Endodermal cell (in vitro differentiated cells): ENCODE results near the gene DIO1. TPM values are rescaled to one million over a fixed set of nuclear protein-coding genes. Genes with fewer than 3 reads are reported as not detected.

Experiments
- DNase-seq: peaks from one replicate; pipeline ENCODE4 v3.0.0-alpha.2; 2017
- H3K27ac ChIP-seq: 2 replicates; pipeline ENCODE4 v1.5.1; 2013; ENCODE audit warnings: mild to moderate bottlenecking, low read depth, low read length, moderate library complexity
- H3K27me3 ChIP-seq: 2 replicates; pipeline ENCODE4 v1.6.1; 2013; ENCODE audit warnings: mild to moderate bottlenecking, low read length, moderate library complexity; ENCODE audit not compliant: insufficient read depth, control insufficient read depth, poor library complexity, severe bottlenecking
- H3K36me3 ChIP-seq: 2 replicates; pipeline ENCODE4 v1.7.0; 2013; ENCODE audit warnings: mild to moderate bottlenecking, low read length, moderate library complexity; ENCODE audit not compliant: control insufficient read depth, insufficient read depth
- H3K4me1 ChIP-seq: one replicate; pipeline ENCODE4 v1.7.0; 2013; ENCODE audit warnings: low read length; ENCODE audit not compliant: control insufficient read depth, insufficient read depth
- H3K4me3 ChIP-seq: 2 replicates; pipeline ENCODE4 v1.5.1; 2013; ENCODE audit warnings: mild to moderate bottlenecking, low read length, moderate library complexity
- H3K9ac ChIP-seq: 2 replicates; pipeline ENCODE4 v1.6.1; 2013; ENCODE audit warnings: mild to moderate bottlenecking, low read length, moderate library complexity; ENCODE audit not compliant: poor library complexity, severe bottlenecking; ENCODE audit errors: extremely low read depth
- H3K9me3 ChIP-seq: 2 replicates; pipeline ENCODE4 v1.6.1; 2013; ENCODE audit warnings: mild to moderate bottlenecking, low read length, moderate library complexity; ENCODE audit not compliant: control insufficient read depth
- H3K27ac Mint-ChIP-seq: 2 replicates; pipeline ENCODE4 v1.8.0; 2020; ENCODE audit warnings: mixed read lengths
- H3K27me3 Mint-ChIP-seq: 2 replicates; pipeline ENCODE4 v1.8.0; 2021; ENCODE audit warnings: mild to moderate bottlenecking, mixed read lengths; ENCODE audit not compliant: insufficient read depth
- H3K36me3 Mint-ChIP-seq: 2 replicates; pipeline ENCODE4 v1.8.0; 2020; ENCODE audit warnings: low read depth, mixed read lengths
- H3K4me1 Mint-ChIP-seq: 2 replicates; pipeline ENCODE4 v1.8.0; 2020; ENCODE audit warnings: mixed read lengths
- H3K4me3 Mint-ChIP-seq: 2 replicates; pipeline ENCODE4 v1.8.0; 2020; ENCODE audit warnings: mild to moderate bottlenecking, moderate library complexity, mixed read lengths
- H3K9me3 Mint-ChIP-seq: 2 replicates; pipeline ENCODE4 v1.8.0; 2020; ENCODE audit warnings: mild to moderate bottlenecking, mixed read lengths
- WGBS, 2 experiments: methylation state at CpG; one replicate each; pipeline versions ENCODE4 v1.1.5 to v1.1.7; 2013; ENCODE audit warnings: missing lambda C conversion rate in 2 of 2, mixed read lengths in 1 of 2; ENCODE audit not compliant: insufficient coverage in 1 of 2, insufficient read length in 1 of 2; 5-methylcytosine and 5-hydroxymethylcytosine counted together
- total RNA-seq, 2 donors: library from RNA; stranded (reverse); fragmentation: NEBNext Ultra II Directional in 1 of 2; extraction: Animal tissue kit (Norgen Biotek cat#: 25700) in 1 of 2; gene quantifications; 2 replicates in 1 of 2; 3 replicates in 1 of 2; pipeline ENCODE4 v1.2.1, GENCODE V29; 2021
- TF ChIP-seq, protein P1 (sequence below): fragments of 200-600 bp; sonication (generic); conservative IDR thresholded peaks from 2 replicates; pipeline ENCODE4 v1.5.0; 2021; ENCODE audit warnings: antibody characterized with exemption, mild to moderate bottlenecking

DIO1 gene
- total RNA-seq, 2 donors from 2014 or later = not detected

DNA sequence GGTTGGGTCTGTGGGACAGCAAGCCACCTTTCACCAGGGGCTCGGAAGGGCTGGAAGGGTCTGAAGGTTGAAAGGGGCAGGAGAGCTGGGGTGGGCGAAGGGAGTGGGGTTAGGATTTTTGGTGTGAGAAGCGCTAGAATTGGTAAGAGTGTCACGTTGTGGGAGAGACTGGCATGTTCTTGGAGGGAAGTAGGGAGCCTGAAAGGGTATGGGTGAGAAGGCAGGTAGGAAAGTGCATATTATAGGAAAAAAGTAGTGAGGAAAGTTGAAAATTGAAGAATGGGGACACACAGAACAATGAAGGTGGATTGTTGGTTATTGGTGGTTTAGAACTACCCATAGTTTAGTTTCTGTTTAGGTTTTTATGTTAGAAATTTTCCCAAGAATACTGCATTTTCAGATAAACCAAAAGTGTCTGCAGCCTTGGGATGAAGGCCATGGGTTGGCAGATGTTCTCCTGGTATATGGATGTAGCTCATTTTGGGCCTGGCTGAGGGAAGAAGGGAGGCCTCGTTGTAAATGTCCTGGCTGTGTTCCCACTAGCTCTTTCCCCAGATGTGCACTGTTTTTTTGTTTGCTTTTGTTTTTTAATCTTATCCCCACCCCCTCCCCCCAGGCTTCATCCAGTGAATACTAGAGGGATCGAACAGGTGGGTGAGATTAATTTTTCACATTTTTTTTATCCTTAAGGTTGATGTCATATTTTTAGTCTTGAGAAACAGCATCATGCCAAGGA, 53.4 kb downstream of the DIO1 start:
- H3K27me3 Mint-ChIP-seq = no peaks in the 10 kb centered on the region
- H3K36me3 Mint-ChIP-seq = peaks cover 10% of the 10 kb centered on the region
- no peaks in the 10 kb centered on the region for H3K9me3 Mint-ChIP-seq
- DNase-seq = no peak
- Histone ChIP-seq H3K9ac (peak overlapping the region; percentile 45), H3K27me3 (no peaks in the 10 kb centered on the region), H3K4me3 (peak overlapping the region; percentile 91), H3K36me3 (peaks cover 42% of the 10 kb centered on the region), H3K4me1 (peaks cover 9% of the 10 kb centered on the region), H3K9me3 (no peaks in the 10 kb centered on the region), H3K27ac (no peak overlapping the region)
- H3K27ac Mint-ChIP-seq = no peak overlapping the region
- H3K4me3 Mint-ChIP-seq = peak overlapping the region; percentile 93
- H3K4me1 Mint-ChIP-seq = peaks cover 40% of the 10 kb centered on the region
- TF ChIP-seq, protein P1, sequence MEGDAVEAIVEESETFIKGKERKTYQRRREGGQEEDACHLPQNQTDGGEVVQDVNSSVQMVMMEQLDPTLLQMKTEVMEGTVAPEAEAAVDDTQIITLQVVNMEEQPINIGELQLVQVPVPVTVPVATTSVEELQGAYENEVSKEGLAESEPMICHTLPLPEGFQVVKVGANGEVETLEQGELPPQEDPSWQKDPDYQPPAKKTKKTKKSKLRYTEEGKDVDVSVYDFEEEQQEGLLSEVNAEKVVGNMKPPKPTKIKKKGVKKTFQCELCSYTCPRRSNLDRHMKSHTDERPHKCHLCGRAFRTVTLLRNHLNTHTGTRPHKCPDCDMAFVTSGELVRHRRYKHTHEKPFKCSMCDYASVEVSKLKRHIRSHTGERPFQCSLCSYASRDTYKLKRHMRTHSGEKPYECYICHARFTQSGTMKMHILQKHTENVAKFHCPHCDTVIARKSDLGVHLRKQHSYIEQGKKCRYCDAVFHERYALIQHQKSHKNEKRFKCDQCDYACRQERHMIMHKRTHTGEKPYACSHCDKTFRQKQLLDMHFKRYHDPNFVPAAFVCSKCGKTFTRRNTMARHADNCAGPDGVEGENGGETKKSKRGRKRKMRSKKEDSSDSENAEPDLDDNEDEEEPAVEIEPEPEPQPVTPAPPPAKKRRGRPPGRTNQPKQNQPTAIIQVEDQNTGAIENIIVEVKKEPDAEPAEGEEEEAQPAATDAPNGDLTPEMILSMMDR = no peak
- 44 to 53% methylated on average over 4 to 5 of the region's 6 CpGs for WGBS, 2 experiments

DNA sequence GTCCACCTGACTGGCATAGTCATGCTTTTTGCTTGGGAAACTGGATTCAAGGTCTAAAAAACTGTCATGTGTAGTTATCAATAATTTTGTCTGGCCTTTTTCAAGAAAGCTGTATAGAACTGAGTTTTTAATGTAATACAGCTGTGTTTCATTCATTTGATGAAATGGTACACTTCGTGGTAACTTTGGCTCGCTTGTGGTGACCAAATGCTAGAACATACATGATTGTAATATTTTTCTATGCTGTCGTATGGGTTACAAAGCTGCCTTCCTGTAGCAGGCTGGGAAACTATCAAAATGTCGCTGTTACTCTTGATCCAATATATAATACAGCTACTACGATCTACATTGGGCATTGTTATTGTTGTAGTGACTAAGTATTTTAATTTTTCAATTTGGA, 54.3 kb downstream of the DIO1 start:
- Mint-ChIP-seq H3K4me1 (peaks cover 36% of the 10 kb centered on the region), H3K27me3 (no peaks in the 10 kb centered on the region), H3K9me3 (no peaks in the 10 kb centered on the region), H3K4me3 (peak overlapping the region; percentile 93), H3K27ac (no peak overlapping the region), H3K36me3 (peaks cover 19% of the 10 kb centered on the region)
- peak overlapping the region; percentile 91 for H3K4me3 ChIP-seq
- DNase-seq = no peak
- peaks cover 5% of the 10 kb centered on the region for H3K4me1 ChIP-seq
- no peaks in the 10 kb centered on the region for H3K9me3 ChIP-seq
- H3K27ac ChIP-seq = no peak overlapping the region
- H3K36me3 ChIP-seq = peaks cover 51% of the 10 kb centered on the region
- WGBS, 2 experiments = 94 to 95% methylated on average over 2 to 5 of the region's 5 CpGs
- no peaks in the 10 kb centered on the region for H3K27me3 ChIP-seq
- no peak overlapping the region for H3K9ac ChIP-seq
- TF ChIP-seq, protein P1 = no peak

DNA sequence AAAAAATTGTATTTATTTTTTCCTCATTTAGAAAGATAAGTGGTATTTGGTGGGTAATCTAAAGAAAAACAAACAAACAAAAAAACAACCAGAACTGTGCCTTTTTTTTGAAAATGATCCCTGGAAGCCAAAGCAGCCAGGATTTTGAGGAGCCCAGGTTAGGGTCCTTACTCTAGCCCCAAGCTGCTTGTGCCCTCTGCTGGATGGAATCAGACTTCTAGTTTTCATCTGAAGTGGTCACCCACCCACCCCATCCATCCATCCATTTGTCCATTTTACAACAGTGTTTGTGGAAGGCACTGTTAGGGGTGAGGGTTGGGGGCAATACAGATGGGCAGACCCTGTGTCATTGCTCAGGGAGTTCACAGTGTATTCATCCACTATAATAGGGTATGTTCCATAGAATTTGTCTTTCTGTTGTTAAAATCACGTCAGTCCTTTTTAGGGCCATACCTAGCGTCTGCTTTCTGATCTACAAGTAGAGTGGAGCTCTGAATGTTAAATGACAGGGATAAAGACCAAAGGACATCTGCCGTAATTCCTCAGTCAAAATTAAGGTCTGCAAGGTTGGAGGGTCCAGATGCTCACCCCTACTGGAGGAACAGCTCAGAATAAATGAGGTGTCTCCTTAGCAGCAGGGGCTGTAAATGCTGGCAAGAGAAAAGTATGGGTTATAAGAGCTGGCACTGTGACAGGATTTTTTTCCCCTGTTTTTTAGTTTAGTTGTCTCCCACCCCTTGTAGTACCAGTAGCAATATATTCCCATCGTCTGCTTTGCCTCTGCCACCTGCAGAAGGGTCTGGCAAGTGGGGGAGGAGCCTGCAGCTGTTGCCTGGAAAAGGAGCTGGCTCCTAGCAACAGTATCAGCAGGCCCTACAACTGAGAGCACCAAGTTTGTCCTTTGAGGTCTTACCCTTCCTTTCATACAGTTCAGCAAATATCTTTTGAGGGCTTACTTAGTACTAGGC, 55.3 kb downstream of the DIO1 start:
- 94% methylated on average over 3 to 4 of the region's 4 CpGs for whole genome bisulfite sequencing, 2 experiments
- Histone ChIP-seq H3K27me3 (no peaks in the 10 kb centered on the region), H3K4me1 (peaks cover 5% of the 10 kb centered on the region), H3K9ac (no peak overlapping the region), H3K9me3 (no peaks in the 10 kb centered on the region), H3K27ac (no peak overlapping the region), H3K36me3 (peaks cover 60% of the 10 kb centered on the region), H3K4me3 (no peak overlapping the region)
- Mint-ChIP-seq H3K9me3 (no peaks in the 10 kb centered on the region), H3K4me3 (no peak overlapping the region), H3K27me3 (no peaks in the 10 kb centered on the region), H3K36me3 (peaks cover 24% of the 10 kb centered on the region), H3K27ac (no peak overlapping the region), H3K4me1 (peaks cover 36% of the 10 kb centered on the region)
- DNase-seq = peak; percentile 79
- TF ChIP-seq, protein P1 = peak; percentile 84
